DMS153 treated with DMSO at 0.1 percent for 48 hours (cell line): ENCODE results near the gene ZNF622.
"Not testable (repeated sequence)": the region's sequence is repeated elsewhere in the genome, so short reads cannot be mapped to it uniquely, and the experiment has no call there.

Experiments used
- DNase-seq: peaks from one replicate; lab custom pipeline; 2025; ENCODE audit not compliant: unreplicated experiment; lab: John Stamatoyannopoulos, UW

Gene ZNF622

DNA sequence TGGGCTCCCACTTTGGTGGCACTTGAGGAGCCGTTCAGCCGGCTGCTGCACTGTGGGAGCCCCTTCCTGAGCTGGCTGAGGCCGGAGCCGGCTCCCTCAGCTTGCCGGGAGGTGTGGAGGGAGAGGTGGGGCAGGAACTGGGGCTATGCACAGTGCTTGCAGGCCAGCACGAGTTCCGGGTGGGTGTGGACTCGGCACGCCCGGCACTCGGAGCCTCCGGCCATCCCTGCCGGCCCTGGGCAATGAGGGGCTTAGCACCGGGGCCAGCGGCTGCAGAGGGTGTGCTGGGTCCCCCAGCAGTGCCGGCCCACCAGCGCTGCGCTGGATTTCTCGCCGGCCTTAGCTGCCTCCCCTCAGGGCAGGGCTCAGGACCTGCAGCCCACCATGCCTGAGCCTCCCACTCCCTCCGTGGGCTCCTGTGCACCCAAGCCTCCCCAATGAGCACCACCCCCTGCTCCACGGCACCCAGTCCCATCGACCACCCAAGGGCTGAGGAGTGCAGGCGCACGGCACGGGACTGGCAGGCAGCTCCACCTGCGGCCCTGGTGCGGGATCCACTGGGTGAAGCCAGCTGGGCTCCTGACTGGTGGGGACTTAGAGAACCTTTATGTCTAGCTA, 29.4 kb downstream of the ZNF622 start:
- DNase-seq, result not testable (repeated sequence)

DNA sequence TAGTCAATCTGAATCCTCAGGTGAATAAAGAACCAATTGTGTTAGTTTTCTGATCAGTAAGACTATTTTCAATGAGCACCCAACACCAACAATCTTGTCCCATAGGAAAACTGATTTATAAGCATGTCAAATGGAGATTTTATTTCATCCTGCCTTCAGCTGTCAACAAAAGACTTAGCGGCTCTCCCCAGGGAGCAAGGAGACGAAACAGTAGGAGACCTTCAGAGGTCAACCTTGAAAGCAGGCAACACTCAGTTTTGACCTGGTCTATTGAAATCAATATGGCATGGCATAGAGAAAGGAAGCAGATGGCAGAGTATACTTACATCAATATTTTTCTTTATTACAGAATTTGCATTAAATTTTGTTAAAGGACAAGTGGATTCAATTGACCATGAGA, 34.1 kb downstream of the ZNF622 start:
- DNase-seq, result peak; percentile 41

DNA sequence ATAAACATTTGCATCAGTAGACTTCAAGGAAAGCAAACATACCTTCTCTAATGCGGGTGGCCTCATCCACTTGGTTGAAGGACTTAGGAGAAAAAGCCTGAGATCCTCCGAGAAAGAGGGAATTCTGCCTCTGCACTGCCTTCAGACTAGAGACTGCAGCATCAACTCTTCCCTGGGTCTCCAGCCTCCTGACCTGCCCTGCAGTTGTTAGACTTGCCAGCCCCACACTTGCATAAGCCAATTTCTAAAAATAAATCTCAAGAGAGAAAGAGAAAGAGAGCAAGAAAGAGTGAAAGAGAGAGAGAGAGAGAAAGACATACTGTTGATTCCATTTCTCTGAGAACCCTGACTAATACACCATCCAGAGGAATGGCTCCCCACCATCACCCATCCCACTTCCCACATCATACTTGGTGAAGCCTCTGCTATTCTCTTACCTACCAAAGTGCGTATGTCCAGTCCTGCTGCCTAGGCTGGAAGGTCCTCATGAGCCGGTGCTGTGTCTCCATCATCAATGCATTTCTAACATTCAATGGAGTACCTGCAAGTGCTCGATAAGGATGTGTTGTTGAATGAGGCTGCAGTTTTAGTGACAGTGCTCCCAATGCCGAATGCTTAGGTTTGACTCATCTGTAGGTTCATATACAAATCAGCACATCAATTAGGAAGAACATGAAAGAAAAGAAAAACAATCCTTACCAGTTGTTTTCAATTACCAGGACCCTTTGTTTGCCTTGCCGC, 35.1 kb downstream of the ZNF622 start:
- DNase-seq, result no peak

DNA sequence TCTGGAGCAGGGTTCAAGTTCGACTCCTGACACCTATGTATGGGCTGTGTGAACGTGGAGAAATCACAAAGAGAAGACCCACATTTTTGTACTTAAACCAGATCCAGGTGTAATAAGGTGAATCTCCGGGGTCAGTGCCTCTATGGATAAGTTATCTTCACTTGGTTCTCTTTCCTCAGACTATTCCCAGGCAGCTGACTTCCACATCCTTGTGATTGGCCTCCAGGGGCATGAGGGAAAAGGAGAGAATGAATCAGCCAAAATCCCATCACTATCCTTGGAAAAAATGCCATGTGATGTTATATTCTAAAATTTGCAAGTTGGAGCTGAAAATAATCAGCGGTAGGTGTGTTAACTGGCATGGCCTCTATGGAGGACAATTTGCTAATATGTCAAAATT, 37.2 kb downstream of the ZNF622 start:
- DNase-seq, result no peak

DNA sequence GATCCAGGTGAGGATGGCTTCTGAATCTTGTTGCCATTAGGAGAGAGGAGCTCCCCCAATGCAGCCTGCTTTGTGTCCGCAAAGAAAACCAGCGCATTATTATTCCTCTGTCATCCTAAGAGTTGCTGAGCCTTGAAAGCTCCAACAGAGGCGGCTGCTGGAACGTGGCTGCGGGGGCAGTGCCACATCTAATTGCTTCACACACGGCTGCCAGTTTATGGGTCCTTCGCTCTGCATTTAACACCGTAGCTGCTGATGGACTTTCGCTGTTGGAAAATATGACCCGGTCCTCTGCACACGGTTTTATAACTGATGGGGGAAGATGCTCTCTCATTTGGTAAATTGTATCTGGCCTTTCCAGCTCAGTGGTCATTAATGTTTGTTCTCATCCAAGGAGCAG, 38.0 kb downstream of the ZNF622 start:
- DNase-seq, result no peak

DNA sequence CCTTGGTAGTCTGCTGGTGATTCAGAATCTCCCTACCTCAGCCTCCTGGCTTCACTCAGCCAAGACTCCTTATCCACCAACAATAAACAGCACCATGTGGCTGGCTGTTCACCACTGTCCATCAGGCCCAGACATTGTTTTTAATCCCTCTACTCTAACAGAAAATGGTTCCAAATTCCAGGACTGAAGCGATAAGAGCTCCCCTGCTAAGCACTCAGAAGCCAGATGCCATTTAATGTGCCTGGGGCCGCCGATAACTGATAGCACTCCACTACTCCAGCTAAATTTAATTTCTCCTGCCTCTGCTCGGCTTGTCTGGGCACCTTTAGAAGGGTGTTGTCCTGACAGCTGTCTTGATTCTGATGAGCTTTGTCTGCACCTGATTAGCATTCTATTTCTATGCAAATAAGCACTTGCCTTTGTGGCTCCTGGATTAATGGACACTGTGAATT, 47.1 kb downstream of the ZNF622 start:
- no peak for DNase-seq

DNA sequence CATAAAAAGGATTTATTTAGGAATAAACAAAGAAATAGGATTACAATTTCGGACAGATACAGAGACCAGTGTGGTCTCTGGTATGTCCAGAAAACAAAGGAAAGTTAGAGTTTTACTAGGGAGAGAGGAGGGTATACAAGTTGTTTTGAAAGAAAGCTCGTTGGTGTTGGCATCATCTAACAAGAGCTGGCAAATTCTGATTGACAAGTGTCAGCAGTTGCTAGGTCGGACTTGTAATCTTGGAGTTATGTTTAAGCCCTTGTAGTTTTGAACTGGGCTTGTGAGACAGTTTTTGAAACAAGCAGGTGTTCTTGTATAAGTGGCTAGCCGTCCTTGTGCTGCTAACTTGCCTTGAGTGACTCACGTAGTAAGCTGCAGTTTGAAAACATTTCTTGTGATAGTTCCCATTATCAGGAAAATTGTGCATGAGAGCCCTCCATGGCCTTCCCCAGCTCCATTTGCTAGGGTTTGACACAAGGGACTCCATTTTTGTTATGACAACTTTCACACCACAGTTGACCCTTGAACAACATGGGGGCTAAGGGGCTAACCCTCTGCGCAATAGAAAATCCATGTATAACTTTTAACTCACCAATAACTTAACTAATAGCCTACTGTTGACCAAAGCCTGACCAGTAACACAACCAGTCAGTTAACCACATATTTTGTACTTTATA, 48.1 kb downstream of the ZNF622 start:
- no peak for DNase-seq

DNA sequence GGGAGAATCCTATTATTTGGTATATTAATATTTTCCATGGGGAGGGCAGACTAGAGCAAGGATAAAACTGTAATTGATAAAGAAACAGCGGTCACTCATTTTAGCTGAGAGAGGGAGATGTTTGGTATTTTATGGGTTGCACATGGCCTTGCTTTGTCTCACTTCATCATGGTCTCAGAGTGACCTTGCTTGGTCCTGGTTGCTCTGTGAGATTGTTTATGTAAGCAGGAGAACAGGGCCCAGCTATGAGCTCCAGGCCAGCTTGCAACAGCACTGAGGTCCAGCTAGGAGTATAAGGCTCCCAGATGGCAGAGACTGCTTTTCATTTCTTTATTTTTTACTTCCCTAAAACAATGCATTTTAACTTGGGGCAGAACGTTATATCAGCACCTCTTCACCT, 50.7 kb downstream of the ZNF622 start:
- DNase-seq, result no peak

DNA sequence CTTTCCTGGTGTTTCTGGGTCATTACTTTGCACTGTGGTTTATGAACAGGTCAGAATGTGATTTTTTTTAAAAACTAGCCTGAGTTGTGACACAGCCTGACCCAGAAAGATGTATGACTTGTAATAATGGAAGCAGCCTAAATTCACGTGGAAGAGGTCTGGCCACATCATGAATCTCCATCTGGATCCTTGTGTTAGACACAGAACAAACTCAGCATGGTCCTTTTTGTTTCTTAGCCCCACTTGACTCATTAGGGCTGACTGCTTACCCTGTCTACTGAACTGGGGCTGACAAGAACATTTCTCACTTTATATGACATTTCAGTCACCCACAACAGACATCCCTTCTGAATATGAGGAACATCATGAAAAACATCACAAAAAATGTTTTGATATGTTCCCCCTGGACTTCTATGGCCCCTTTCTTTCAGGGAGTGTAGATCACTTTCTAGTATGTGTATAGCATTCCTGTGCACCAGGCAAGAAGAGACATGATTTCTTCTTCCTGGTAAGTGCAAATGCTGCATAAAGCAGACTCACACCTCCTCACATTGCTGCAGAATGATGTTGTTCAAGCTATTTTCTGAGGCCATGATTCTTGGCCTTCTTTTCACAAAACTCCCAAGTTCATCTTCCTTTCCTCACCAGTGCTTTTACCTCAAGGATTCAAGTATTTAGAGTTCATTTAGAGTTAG, 52.3 kb downstream of the ZNF622 start:
- no peak for DNase-seq

DNA sequence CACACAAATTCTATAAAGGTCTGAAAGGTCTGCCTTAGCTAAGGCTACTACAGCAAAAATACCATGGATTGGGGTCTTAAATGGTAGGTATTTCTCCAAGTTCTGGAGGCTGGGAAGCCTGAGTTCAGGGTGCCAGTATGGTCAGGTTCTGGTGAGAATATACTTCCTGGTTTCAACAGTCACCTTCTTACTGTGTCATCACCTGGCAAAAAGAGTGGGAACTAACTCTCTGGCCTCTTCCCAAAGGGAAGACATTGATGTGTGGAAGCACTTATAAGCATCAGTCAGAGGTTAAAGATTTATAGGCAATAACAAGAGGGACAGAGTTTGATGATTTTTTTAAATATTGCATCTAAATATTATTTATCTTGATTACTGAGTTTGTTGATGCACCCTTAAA, 53.0 kb downstream of the ZNF622 start:
- DNase-seq, result no peak

DNA sequence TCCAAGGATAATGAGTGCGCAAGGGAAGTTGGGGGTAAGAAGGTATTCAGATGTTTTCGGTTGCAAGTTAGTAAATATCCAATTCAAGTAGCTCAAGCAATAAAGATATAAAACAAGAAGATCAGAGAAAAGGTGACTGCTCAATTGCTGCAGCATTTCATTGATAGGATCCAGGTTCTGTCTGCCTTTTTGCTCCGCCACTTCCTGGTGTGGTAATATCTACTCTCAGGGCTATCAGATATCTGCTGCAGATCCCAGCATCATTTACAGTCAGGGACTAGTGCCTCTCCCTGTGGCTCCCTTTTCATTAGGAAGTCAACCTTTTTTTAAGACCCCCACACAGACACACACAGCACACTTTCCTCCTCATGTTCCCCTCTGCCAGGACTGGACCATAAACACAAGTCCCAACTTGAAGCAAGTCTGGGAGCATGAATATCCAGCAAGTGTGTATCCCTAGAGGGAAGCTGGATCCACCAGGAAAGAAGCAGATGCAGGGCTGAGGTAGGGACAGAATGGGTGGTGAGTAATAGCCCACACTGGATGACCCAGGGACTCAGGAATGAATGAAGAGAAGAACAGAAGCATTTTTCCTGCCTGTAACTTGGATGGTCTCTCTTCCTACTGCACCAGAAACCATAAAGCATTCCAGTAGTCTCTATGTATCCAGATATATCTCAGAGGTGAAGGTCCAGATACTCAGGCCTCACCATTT, 53.7 kb downstream of the ZNF622 start:
- peak; percentile 80 for DNase-seq

DNA sequence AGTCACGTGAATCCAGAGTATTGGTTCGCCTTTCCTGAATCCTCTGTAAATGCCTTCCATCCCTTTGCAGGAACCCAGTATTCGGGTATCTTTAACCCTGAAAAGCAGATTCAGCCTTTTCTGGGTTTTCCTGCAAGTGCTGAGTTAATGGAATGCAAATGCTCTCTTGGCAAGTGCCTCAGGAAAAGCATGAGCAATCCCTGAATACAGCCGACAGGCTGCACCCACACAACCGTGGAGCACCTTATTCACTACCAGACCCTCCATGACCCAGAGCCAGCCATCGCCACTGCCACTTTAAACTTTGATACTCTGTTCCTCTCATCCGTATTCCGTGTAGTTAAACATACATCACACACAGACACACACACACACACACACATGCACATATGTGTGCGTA, 54.4 kb downstream of the ZNF622 start:
- DNase-seq, result no peak

DNA sequence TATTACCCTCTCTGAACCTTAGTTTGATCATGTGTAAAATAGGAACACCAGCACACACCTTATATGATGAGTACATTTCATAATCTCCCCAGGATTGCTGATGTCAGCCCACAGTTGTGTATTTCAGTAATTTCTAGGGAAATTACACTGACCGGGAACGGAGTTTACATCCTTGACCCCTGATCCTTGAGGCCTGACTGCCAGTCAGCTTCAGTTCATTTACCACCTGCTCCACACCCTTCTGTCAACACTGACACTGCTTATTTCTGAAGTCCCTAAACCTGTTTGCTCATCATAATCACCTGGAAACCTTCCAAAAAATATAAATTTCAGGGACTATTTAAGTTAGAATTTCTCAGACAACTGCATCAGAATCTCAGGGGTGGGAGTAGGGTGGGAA, 55.3 kb downstream of the ZNF622 start:
- DNase-seq, result peak; percentile 28

DNA sequence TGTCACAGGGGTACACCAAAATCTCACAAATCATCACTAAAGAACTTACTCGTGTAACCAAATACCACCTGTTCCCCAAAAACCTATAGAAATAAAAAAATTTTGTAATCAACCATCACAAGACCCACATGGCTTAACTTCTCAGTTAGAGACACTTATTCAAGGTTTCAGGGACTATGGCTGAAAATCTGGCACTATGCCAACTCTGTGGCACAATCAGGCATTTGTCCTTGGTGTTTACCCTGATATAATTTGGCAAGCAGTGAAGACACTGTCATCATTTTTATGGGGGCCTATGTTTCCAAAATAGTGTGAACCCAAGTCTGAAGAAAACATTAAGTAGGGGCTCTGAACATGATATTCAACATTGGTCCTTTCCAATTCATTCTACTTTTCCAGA, 59.0 kb downstream of the ZNF622 start:
- no peak for DNase-seq

DNA sequence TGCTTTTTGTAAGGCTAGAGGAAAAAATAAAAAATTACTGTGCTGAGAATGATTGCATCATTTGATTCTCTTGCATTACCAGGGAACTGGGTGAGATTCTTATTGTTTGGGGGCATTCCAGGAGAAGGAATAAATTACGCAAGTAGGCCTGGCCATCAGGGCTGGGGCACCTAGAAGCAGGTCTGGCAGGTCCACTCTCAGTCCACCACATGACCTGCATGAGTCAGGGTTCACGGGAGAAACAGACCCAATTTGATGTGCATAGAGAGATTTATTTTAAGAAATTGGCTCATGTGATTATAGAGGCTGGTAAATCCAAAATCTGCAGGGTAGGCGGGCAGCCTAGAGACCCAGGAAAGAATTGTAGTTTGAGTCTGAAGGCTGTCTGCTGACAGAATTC, 59.6 kb downstream of the ZNF622 start:
- no peak for DNase-seq
